ENCODE results near the gene SLC39A11.

The SLC39A11 gene

GRCh38 chr17:72702998-72703397 lies 389.5 kb downstream of the SLC39A11 start:
- no peak for DNase-seq

GRCh38 chr17:72702136-72702735 lies 390.3 kb downstream of the SLC39A11 start:
- no peak for DNase-seq

GRCh38 chr17:72700226-72700625 lies 392.3 kb downstream of the SLC39A11 start:
- no peak for DNase-seq

- DNase-seq, result no peak
Measured at GRCh38 chr17:72699545-72699944, 392.9 kb downstream of the SLC39A11 start.

GRCh38 chr17:72697602-72698146 lies 394.8 kb downstream of the SLC39A11 start:
- DNase-seq, result no peak

GRCh38 chr17:72696721-72697120 lies 395.8 kb downstream of the SLC39A11 start:
- DNase-seq, result no peak

GRCh38 chr17:72696156-72696555 lies 396.3 kb downstream of the SLC39A11 start:
- no peak for DNase-seq

GRCh38 chr17:72693956-72694355 lies 398.5 kb downstream of the SLC39A11 start:
- no peak for DNase-seq

GRCh38 chr17:72693151-72693878 lies 399.2 kb downstream of the SLC39A11 start:
- no peak for DNase-seq

GRCh38 chr17:72692676-72693075 lies 399.8 kb downstream of the SLC39A11 start:
- DNase-seq, result no peak

GRCh38 chr17:72691586-72691985 lies 400.9 kb downstream of the SLC39A11 start:
- DNase-seq, result no peak

GRCh38 chr17:72691017-72691416 lies 401.5 kb downstream of the SLC39A11 start:
- DNase-seq, result no peak

- DNase-seq, result no peak
Measured at GRCh38 chr17:72687886-72688285, 404.6 kb downstream of the SLC39A11 start.

GRCh38 chr17:72684405-72685020 lies 408.0 kb downstream of the SLC39A11 start:
- no peak for DNase-seq

GRCh38 chr17:72683506-72684404 lies 408.7 kb downstream of the SLC39A11 start:
- DNase-seq, result no peak

- no peak for DNase-seq
Measured at GRCh38 chr17:72682605-72683004, 409.9 kb downstream of the SLC39A11 start.

- no peak for DNase-seq
Measured at GRCh38 chr17:72681844-72682243, 410.6 kb downstream of the SLC39A11 start.

GRCh38 chr17:72677714-72678390 lies 414.6 kb downstream of the SLC39A11 start:
- DNase-seq, result no peak

- DNase-seq, result no peak
Measured at GRCh38 chr17:72677108-72677507, 415.4 kb downstream of the SLC39A11 start.

GRCh38 chr17:72672729-72673128 lies 419.8 kb downstream of the SLC39A11 start:
- no peak for DNase-seq

GRCh38 chr17:72671016-72671415 lies 421.5 kb downstream of the SLC39A11 start:
- DNase-seq, result no peak

Data from activated CD4-positive, alpha-beta T cell treated with anti-CD3 and anti-CD28 coated beads for 1 hour (primary cell).